T-helper 1 cell treated with Interleukin-12 subunit alpha and Interleukin-12 subunit beta and Interleukin-4 antibody, amounts not matched to agents 30 ng/mL and 1 ng/mL, for 36 hours (primary cell): ENCODE data around the gene KRT7. TPM values are rescaled to one million over a fixed set of nuclear protein-coding genes. Genes with fewer than 3 reads are reported as not detected.
"Not testable (repeated sequence)": the region's sequence is repeated elsewhere in the genome, so short reads cannot be mapped to it uniquely, and the experiment has no call there.

Source experiments
- intact Hi-C: fragments of 100-400 bp; cut with micrococcal nuclease; formaldehyde crosslinking; loops from one replicate; pipeline ENCODE4 v1.15.1; 2024
- total RNA-seq: library from RNA; stranded (reverse); gene quantifications from 2 replicates; pipeline ENCODE4 v1.2.3, GENCODE V29; 2022

The KRT7 gene
- total RNA-seq, 1 donor from 2014 or later, result 53.6 TPM

GRCh38 chr12:52274521-52275120 lies 41.6 kb downstream of the KRT7 start, which contains the start of gene KRT86:
Gene KRT86, plus strand, starts transcription at chr12:52274645. Its CDS starts 27,272 bp downstream, at chr12:52301917.
- intact Hi-C loops, result no loop called here

GRCh38 chr12:52275686-52276085 lies 42.6 kb downstream of the KRT7 start:
- intact Hi-C loops, result no loop called here

- intact Hi-C loops, result loop anchor here (2.0 kb wide), 2 partner anchors 33 to 121 kb away; no protein-coding TSS in a partner anchor
Observed at GRCh38 chr12:52277486-52278245, 44.6 kb downstream of the KRT7 start.

- intact Hi-C loops, result loop anchor here (1.0 to 2.0 kb wide), 4 partner anchors 34 to 122 kb away; no protein-coding TSS in a partner anchor
Observed at GRCh38 chr12:52278575-52279421, 45.8 kb downstream of the KRT7 start.

- intact Hi-C loops, result loop anchor here (1.0 to 2.0 kb wide), 4 partner anchors 35 to 123 kb away; no protein-coding TSS in a partner anchor
Observed at GRCh38 chr12:52279422-52280318, 46.6 kb downstream of the KRT7 start.

GRCh38 chr12:52280319-52280795 lies 47.3 kb downstream of the KRT7 start:
- intact Hi-C loops, result no loop called here

GRCh38 chr12:52280796-52281560 lies 47.9 kb downstream of the KRT7 start:
- intact Hi-C loops, result no loop called here

GRCh38 chr12:52284562-52285171 lies 51.6 kb downstream of the KRT7 start:
- intact Hi-C loops, result no loop called here

- intact Hi-C loops, result no loop called here
Observed at GRCh38 chr12:52285172-52285745, 52.2 kb downstream of the KRT7 start.

- intact Hi-C loops, result no loop called here
Observed at GRCh38 chr12:52285851-52286530, 52.9 kb downstream of the KRT7 start.

GRCh38 chr12:52286857-52287785 lies 54.1 kb downstream of the KRT7 start:
- intact Hi-C loops, result not testable (repeated sequence)

GRCh38 chr12:52287816-52288805 lies 55.1 kb downstream of the KRT7 start:
- intact Hi-C loops, result not testable (repeated sequence)

GRCh38 chr12:52290483-52291134 lies 57.6 kb downstream of the KRT7 start:
- intact Hi-C loops, result not testable (repeated sequence)

- intact Hi-C loops, result no loop called here
Observed at GRCh38 chr12:52291267-52291935, 58.4 kb downstream of the KRT7 start, which contains the start of gene KRT81. Gene KRT81, minus strand, starts transcription at chr12:52291534. Its CDS starts 69 bp downstream, at chr12:52291465.

GRCh38 chr12:52293926-52294325 lies 60.9 kb downstream of the KRT7 start:
- intact Hi-C loops, result no loop called here
